ENCODE measurements around the gene VCAM1. TPM values are rescaled to one million over a fixed set of nuclear protein-coding genes. Genes with fewer than 3 reads are reported as not detected.

VCAM1 gene
- total and polyA plus RNA-seq, 2 donors (not counting 3 experiments of a cell fraction or from before 2014, with no cell fraction given): 1.8 to 2.3 TPM

GRCh38 chr1:100683448-100684349 is 35.8 kb upstream of the VCAM1 start:
- Histone ChIP-seq H3K27me3 (ENCODE audit: control insufficient read depth in 2 of 2, insufficient read depth in 2 of 2, low read length in 2 of 2) (no peaks in the 10 kb centered on the region), H3K4me3 (replicated peaks in 1 of 3; ENCODE audit: insufficient read depth in 1 of 3, low read depth in 1 of 3, low read length in 3 of 3) (no peak overlapping the region), H2AFZ (ENCODE audit: low read depth, low read length) (no peak overlapping the region), H3K9me1 (replicated peaks; ENCODE audit: control insufficient read depth, extremely low read depth, insufficient read depth, low read length) (no peaks in the 10 kb centered on the region), H3K4me1 (ENCODE audit: control insufficient read depth, extremely low read depth, insufficient read depth, low read length) (no peaks in the 10 kb centered on the region), H3K9me3 (replicated peaks; ENCODE audit: control insufficient read depth, insufficient read depth, low read length) (no peaks in the 10 kb centered on the region), H3K27ac (ENCODE audit: insufficient read depth, low read depth, low read length) (no peak overlapping the region), H3K9ac (replicated peaks; ENCODE audit: extremely low read depth, insufficient read depth, low read length) (no peak overlapping the region), H3K4me2 (ENCODE audit: insufficient read depth, low read length) (no peak overlapping the region), H3K36me3 (ENCODE audit: control insufficient read depth in 2 of 2, extremely low read depth in 1 of 2, insufficient read depth in 2 of 2, low read length in 2 of 2) (no peaks in the 10 kb centered on the region), H4K20me1 (replicated peaks; ENCODE audit: control insufficient read depth, extremely low read depth, insufficient read depth, low read length) (no peaks in the 10 kb centered on the region), H3K79me2 (ENCODE audit: control insufficient read depth, insufficient read depth, low read length) (no peaks in the 10 kb centered on the region)
- CTCF ChIA-PET: interaction anchor here (1.2 to 1.8 kb wide), 2 partner anchors 10 to 28 kb away, joined by 3 read pairs; no protein-coding TSS in a partner anchor
- POLR2A ChIA-PET: no interaction called here
- no TSS peak for BruUV-seq (replicated peaks)
- TF ChIP-seq FOS (IDR thresholded peaks at IDR 0.05; ENCODE audit: borderline replicate concordance, insufficient read depth, low read length) (no peak), POLR2AphosphoS5 (IDR thresholded peaks at IDR 0.05; ENCODE audit: insufficient read depth, low read depth, low read length) (no peak), JUN (IDR thresholded peaks at IDR 0.05; ENCODE audit: borderline replicate concordance, insufficient read depth, insufficient read length, low read depth) (no peak), MAX (IDR thresholded peaks at IDR 0.05; ENCODE audit: insufficient read depth, insufficient read length) (no peak)
- no peak for FAIRE-seq
- intact Hi-C loops (cut with micrococcal nuclease) (no loop called here), dilution Hi-C loops (cut with MboI; ENCODE audit: extremely low pct_ligation_motif_present, low sequenced_read_pairs) (no loop called here)
- DNase-seq (ENCODE audit: low read depth, low spot score): peak; percentile 51

- dilution Hi-C loops (cut with MboI; ENCODE audit: extremely low pct_ligation_motif_present, low sequenced_read_pairs) (no loop called here), intact Hi-C loops (cut with micrococcal nuclease) (loop anchor here (10.0 kb wide), 1 partner anchor 165 kb away; no protein-coding TSS in a partner anchor)
- POLR2A ChIA-PET: no interaction called here
- Histone ChIP-seq H3K9me1 (replicated peaks; ENCODE audit: control insufficient read depth, extremely low read depth, insufficient read depth, low read length) (no peaks in the 10 kb centered on the region), H4K20me1 (replicated peaks; ENCODE audit: control insufficient read depth, extremely low read depth, insufficient read depth, low read length) (no peaks in the 10 kb centered on the region), H2AFZ (ENCODE audit: low read depth, low read length) (peak overlapping the region; percentile 18), H3K36me3 (ENCODE audit: control insufficient read depth in 2 of 2, extremely low read depth in 1 of 2, insufficient read depth in 2 of 2, low read length in 2 of 2) (no peaks in the 10 kb centered on the region), H3K27ac (ENCODE audit: insufficient read depth, low read depth, low read length) (no peak overlapping the region), H3K79me2 (ENCODE audit: control insufficient read depth, insufficient read depth, low read length) (no peaks in the 10 kb centered on the region), H3K9me3 (replicated peaks; ENCODE audit: control insufficient read depth, insufficient read depth, low read length) (no peaks in the 10 kb centered on the region), H3K4me2 (ENCODE audit: insufficient read depth, low read length) (no peak overlapping the region), H3K9ac (replicated peaks; ENCODE audit: extremely low read depth, insufficient read depth, low read length) (no peak overlapping the region), H3K4me1 (ENCODE audit: control insufficient read depth, extremely low read depth, insufficient read depth, low read length) (peaks cover 22% of the 10 kb centered on the region), H3K27me3 (ENCODE audit: control insufficient read depth in 2 of 2, insufficient read depth in 2 of 2, low read length in 2 of 2) (no peaks in the 10 kb centered on the region), H3K4me3 (replicated peaks in 1 of 3; ENCODE audit: insufficient read depth in 1 of 3, low read depth in 1 of 3, low read length in 3 of 3) (no peak overlapping the region)
- FAIRE-seq (no peak), DNase-seq (ENCODE audit: low read depth, low spot score) (peak; percentile 35)
- CTCF ChIA-PET: no interaction called here
- no TSS peak for BruUV-seq (replicated peaks)
- TF ChIP-seq FOS (IDR thresholded peaks at IDR 0.05; ENCODE audit: borderline replicate concordance, insufficient read depth, low read length) (no peak), EZH2 (IDR thresholded peaks at IDR 0.05; ENCODE audit: borderline replicate concordance, low read depth, low read length, severe bottlenecking) (no peak), GATA2 (IDR thresholded peaks at IDR 0.05; ENCODE audit: insufficient read depth, insufficient read length, low read depth, low read length) (peak; percentile 20)
Measured at GRCh38 chr1:100699744-100700143, 19.8 kb upstream of the VCAM1 start.
